Endothelial cell of umbilical vein (primary cell): Measurements from ENCODE around the gene TRIM37. TPM values are rescaled to one million over a fixed set of nuclear protein-coding genes. Genes with fewer than 3 reads are reported as not detected.
A peak's percentile ranks its signal among the peaks of the same experiment; 100 is the strongest.

Experiments
- BruUV-seq: library from RNA; stranded (reverse); fragments of 400-500 nt; replicated peaks from 2 replicates; lab custom pipeline; 2021; lab: Mats Ljungman, UMichigan
- CTCF ChIA-PET: fragments of 300-600, 350-600 bp; sonication (Branson Sonifier 250); formaldehyde crosslinking; loops from one replicate; lab custom pipeline; 2021; ENCODE audit warnings: antibody characterized with exemption, inconsistent platforms; lab: Charles Lee
- POLR2A ChIA-PET: fragments of 300-600, 350-600 bp; sonication (Branson Sonifier 250); formaldehyde crosslinking; loops from one replicate; lab custom pipeline; 2021; ENCODE audit warnings: antibody characterized with exemption, inconsistent platforms; lab: Charles Lee
- DNase-seq: peaks from one replicate; pipeline ENCODE4 v3.0.0-alpha.2; 2011; ENCODE audit warnings: low read depth, low spot score
- FAIRE-seq: peaks from 2 replicates; lab custom pipeline; 2011; peaks lifted over from hg19 to GRCh38; lab: Jason Lieb, UNC
- H2AFZ ChIP-seq: 2 replicates; pipeline ENCODE4 v1.6.0; 2012; ENCODE audit warnings: low read depth, low read length, control low read depth, inconsistent platforms
- H3K27ac ChIP-seq: 2 replicates; pipeline ENCODE4 v1.5.1; 2011; ENCODE audit warnings: low read depth, mild to moderate bottlenecking, control low read depth, low read length, moderate library complexity; ENCODE audit not compliant: insufficient read depth
- H3K27me3 ChIP-seq, 2 experiments: 2 replicates each; pipeline versions ENCODE4 v1.6.0 to v1.6.1; 2011; ENCODE audit warnings: low read length in 2 of 2, mixed read lengths in 1 of 2; ENCODE audit not compliant: control insufficient read depth in 2 of 2, insufficient read depth in 2 of 2
- H3K36me3 ChIP-seq, 2 experiments: 2 replicates in 1 of 2; 3 replicates in 1 of 2; pipeline ENCODE4 v1.5.1; 2011; ENCODE audit warnings: low read length in 2 of 2, mild to moderate bottlenecking in 1 of 2, moderate library complexity in 1 of 2; ENCODE audit not compliant: control insufficient read depth in 2 of 2, insufficient read depth in 2 of 2; ENCODE audit errors: extremely low read depth in 1 of 2
- H3K4me1 ChIP-seq: 3 replicates; pipeline ENCODE4 v1.5.1; 2011; ENCODE audit warnings: mild to moderate bottlenecking, low read length; ENCODE audit not compliant: control insufficient read depth, insufficient read depth; ENCODE audit errors: extremely low read depth
- H3K4me2 ChIP-seq: 2 replicates; pipeline ENCODE4 v1.6.1; 2011; ENCODE audit warnings: low read length, control low read depth, mixed read lengths; ENCODE audit not compliant: insufficient read depth
- H3K4me3 ChIP-seq, 3 experiments: fragments of 200-600 bp in 1 of 3; sonication (generic), shearing (Covaris generic) in 1 of 3; replicated peaks in 1 of 3; 2 replicates each; pipeline ENCODE4 v1.5.1; 2011 to 2016; ENCODE audit warnings: control low read depth in 3 of 3, low read length in 3 of 3, mild to moderate bottlenecking in 2 of 3, inconsistent platforms in 1 of 3, low read depth in 1 of 3, moderate library complexity in 1 of 3; ENCODE audit not compliant: insufficient read depth in 1 of 3
- H3K79me2 ChIP-seq: 2 replicates; pipeline ENCODE4 v1.6.0; 2012; ENCODE audit warnings: low read length, inconsistent platforms; ENCODE audit not compliant: control insufficient read depth, insufficient read depth
- H3K9ac ChIP-seq: replicated peaks from 2 replicates; pipeline ENCODE3; 2011; ENCODE audit warnings: low read length, control low read depth; ENCODE audit not compliant: insufficient read depth; ENCODE audit errors: extremely low read depth
- H3K9me1 ChIP-seq: replicated peaks from 3 replicates; pipeline ENCODE4 v1.6.0; 2011; ENCODE audit warnings: mild to moderate bottlenecking, low read length; ENCODE audit not compliant: control insufficient read depth, insufficient read depth; ENCODE audit errors: extremely low read depth
- H3K9me3 ChIP-seq: replicated peaks from 2 replicates; pipeline ENCODE4 v1.5.1; 2012; ENCODE audit warnings: low read length, inconsistent platforms; ENCODE audit not compliant: control insufficient read depth, insufficient read depth
- H4K20me1 ChIP-seq: replicated peaks from 2 replicates; pipeline ENCODE3; 2011; ENCODE audit warnings: mild to moderate bottlenecking, low read length; ENCODE audit not compliant: control insufficient read depth, insufficient read depth; ENCODE audit errors: extremely low read depth
- CTCF ChIP-seq, 2 donors: IDR thresholded peaks; 1 replicate in 1 of 2; 2 replicates in 1 of 2; pipeline ENCODE4 v1.5.1; 2011; ENCODE audit warnings: low read length in 2 of 2, mild to moderate bottlenecking in 2 of 2, moderate library complexity in 2 of 2, control low read depth in 1 of 2, inconsistent platforms in 1 of 2, low read depth in 1 of 2; ENCODE audit not compliant: insufficient read depth in 1 of 2; ENCODE audit errors: extremely low read depth in 1 of 2
- EZH2 ChIP-seq: IDR thresholded peaks from 2 replicates; pipeline ENCODE4 v1.6.1; 2012; ENCODE audit warnings: borderline replicate concordance, low read depth, mild to moderate bottlenecking, moderate library complexity, low read length, inconsistent platforms; ENCODE audit not compliant: severe bottlenecking
- FOS ChIP-seq: IDR thresholded peaks from 2 replicates; pipeline ENCODE4 v1.6.1; 2011; ENCODE audit warnings: mild to moderate bottlenecking, low read length, moderate library complexity, borderline replicate concordance; ENCODE audit not compliant: insufficient read depth
- GATA2 ChIP-seq: IDR thresholded peaks from 2 replicates; pipeline ENCODE4 v1.7.0; 2011; ENCODE audit warnings: low read depth, mild to moderate bottlenecking, moderate library complexity, mixed read lengths, low read length; ENCODE audit not compliant: insufficient read length, insufficient read depth
- JUN ChIP-seq: IDR thresholded peaks from 2 replicates; pipeline ENCODE4 v1.6.1; 2011; ENCODE audit warnings: borderline replicate concordance, low read depth; ENCODE audit not compliant: insufficient read length, insufficient read depth
- MAX ChIP-seq: IDR thresholded peaks from 2 replicates; pipeline ENCODE4 v1.6.1; 2011; ENCODE audit not compliant: insufficient read depth, insufficient read length
- MYC ChIP-seq: IDR thresholded peaks from one replicate; pipeline ENCODE4 v1.6.1; 2011; ENCODE audit warnings: mild to moderate bottlenecking, low read depth, low read length
- dilution Hi-C: fragments of 300-500 bp; cut with MboI; formaldehyde crosslinking; loops from one replicate; pipeline ENCODE4 v1.15.0; 2019; ENCODE audit warnings: low sequenced_read_pairs; ENCODE audit not compliant: extremely low pct_ligation_motif_present
- intact Hi-C: fragments of 100-400 bp; cut with micrococcal nuclease; formaldehyde crosslinking; loops from one replicate; pipeline ENCODE4 v1.10.0; 2022
- polyA plus RNA-seq, 4 experiments: library from polyadenylated mRNA; depleted of rRNA in 3 of 4; stranded (reverse) in 3 of 4; unstranded in 1 of 4; fragments of >200 nt; gene quantifications; 2 replicates each; pipeline versions ENCODE4 v1.2.1 to v1.2.3, GENCODE V29; 2011 to 2012; ENCODE audit warnings: missing spikeins in 1 of 4
- total RNA-seq: library from RNA; stranded (reverse); gene quantifications from 2 replicates; pipeline ENCODE4 v1.2.3, GENCODE V29; 2021

The TRIM37 gene
- total and polyA plus RNA-seq, 2 donors (not counting 3 experiments of a cell fraction or from before 2014, with no cell fraction given) = 18.8 to 41.9 TPM

GRCh38 chr17:59002848-59003247 lies 103.8 kb downstream of the TRIM37 start:
- H3K4me1 ChIP-seq = peaks cover 35% of the 10 kb centered on the region
- ChIA-PET CTCF (interaction anchor here (0.7 to 5.8 kb wide), 7 partner anchors 10 to 483 kb away, joined by 3 to 100 read pairs (median 10); no protein-coding TSS in a partner anchor), POLR2A (no interaction called here)
- H4K20me1 ChIP-seq = no peaks in the 10 kb centered on the region
- H2AFZ ChIP-seq = no peak overlapping the region
- H3K9me3 ChIP-seq = no peaks in the 10 kb centered on the region
- intact Hi-C loops = loop anchor here (2.0 kb wide), 1 partner anchor 46 kb away; no protein-coding TSS in a partner anchor
- no peak overlapping the region for H3K4me3 ChIP-seq
- no peaks in the 10 kb centered on the region for H3K9me1 ChIP-seq
- TF ChIP-seq GATA2 = no peak
- TF ChIP-seq EZH2 = no peak
- TF ChIP-seq CTCF (IDR thresholded peaks at IDR 0.05; ENCODE audit: extremely low read depth in 1 of 2, insufficient read depth in 1 of 2, low read depth in 1 of 2, low read length in 2 of 2) = no peak
- no peak for TF ChIP-seq JUN
- no peak for TF ChIP-seq FOS
- TF ChIP-seq MYC = no peak
- no peak for TF ChIP-seq MAX
- peaks cover 0 to 4% of the 10 kb centered on the region in 2 experiments for H3K36me3 ChIP-seq
- dilution Hi-C loops = no loop called here
- H3K4me2 ChIP-seq = peak overlapping the region; percentile 70
- H3K9ac ChIP-seq = no peak overlapping the region
- no peak for FAIRE-seq
- no TSS peak for BruUV-seq
- peak overlapping the region; percentile 36 for H3K27ac ChIP-seq
- H3K27me3 ChIP-seq = no peaks in the 10 kb centered on the region
- no peak for DNase-seq
- no peaks in the 10 kb centered on the region for H3K79me2 ChIP-seq
